ENCODE data around the gene RPL5.

Gene RPL5

DNA sequence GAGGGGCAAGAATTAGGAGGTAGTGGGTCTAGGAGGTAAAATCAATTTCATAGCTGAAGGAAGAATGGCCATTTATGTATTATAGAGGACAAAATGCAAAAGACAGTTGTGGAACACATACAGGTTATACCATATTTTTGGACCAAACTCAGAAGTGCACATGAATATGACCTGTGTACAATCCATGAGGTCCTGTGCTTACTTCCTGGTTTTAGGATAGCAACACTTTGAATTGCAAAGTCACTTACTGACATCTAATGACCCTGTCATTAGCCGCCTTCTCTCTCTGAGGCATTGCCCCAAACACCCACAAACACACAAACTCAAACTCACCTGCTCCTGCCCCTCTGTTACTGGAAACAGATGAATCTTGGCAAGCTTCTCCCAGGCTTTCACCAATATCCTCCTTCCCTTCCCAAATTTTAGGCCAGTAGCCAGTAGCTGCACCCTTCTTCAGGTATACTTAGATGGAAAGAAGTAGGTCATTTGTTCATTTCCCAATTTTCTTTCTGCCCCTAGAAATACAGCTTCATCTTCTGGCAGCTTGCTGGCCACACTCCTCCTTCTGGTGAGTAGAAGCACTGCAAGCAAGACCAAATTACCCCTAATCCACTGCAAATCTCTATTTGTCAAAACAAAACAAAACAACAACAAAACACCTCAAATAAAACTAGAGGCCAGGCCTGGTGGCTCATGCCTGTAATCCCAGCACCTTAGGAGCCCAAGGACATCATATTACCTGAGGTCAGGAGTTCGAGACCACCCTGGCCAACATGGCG, 13.7 kb upstream of the RPL5 start:
- POLR2A ChIA-PET, result no interaction called here
- TF ChIP-seq, protein P1, sequence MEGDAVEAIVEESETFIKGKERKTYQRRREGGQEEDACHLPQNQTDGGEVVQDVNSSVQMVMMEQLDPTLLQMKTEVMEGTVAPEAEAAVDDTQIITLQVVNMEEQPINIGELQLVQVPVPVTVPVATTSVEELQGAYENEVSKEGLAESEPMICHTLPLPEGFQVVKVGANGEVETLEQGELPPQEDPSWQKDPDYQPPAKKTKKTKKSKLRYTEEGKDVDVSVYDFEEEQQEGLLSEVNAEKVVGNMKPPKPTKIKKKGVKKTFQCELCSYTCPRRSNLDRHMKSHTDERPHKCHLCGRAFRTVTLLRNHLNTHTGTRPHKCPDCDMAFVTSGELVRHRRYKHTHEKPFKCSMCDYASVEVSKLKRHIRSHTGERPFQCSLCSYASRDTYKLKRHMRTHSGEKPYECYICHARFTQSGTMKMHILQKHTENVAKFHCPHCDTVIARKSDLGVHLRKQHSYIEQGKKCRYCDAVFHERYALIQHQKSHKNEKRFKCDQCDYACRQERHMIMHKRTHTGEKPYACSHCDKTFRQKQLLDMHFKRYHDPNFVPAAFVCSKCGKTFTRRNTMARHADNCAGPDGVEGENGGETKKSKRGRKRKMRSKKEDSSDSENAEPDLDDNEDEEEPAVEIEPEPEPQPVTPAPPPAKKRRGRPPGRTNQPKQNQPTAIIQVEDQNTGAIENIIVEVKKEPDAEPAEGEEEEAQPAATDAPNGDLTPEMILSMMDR (IDR thresholded peaks at IDR 0.05; ENCODE audit: control extremely low read depth, extremely low read depth, low read depth, missing control alignments), result peak; percentile 82
- CTCF ChIA-PET, result interaction anchor here (0.5 to 6.6 kb wide), 39 partner anchors 8 to 825 kb away, joined by 3 to 66 read pairs (median 4); partner anchors contain the start of genes EVI5 and RPL5
- peak; percentile 46 for DNase-seq (ENCODE audit: extremely low spot score)

DNA sequence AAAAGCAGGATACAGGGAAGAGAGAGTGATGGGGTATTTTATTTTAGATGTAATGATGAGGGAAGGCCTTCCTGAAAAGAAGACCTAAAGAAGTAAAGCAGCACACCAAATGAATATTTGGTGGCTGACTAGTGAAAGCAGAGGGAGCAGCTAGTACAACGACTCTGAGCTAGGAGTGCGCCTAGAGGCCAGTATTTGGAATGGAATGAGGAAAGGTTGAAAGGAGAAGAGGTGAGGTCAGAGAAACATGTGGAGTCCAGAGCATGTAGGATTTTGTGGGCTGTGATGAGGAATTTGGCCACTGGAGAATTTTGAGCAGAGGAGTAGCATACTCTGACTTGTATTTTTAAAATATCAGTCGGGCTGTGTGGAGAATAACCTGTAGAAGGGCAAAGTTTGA, 11.8 kb upstream of the RPL5 start:
- TF ChIP-seq, protein P1 (IDR thresholded peaks at IDR 0.05; ENCODE audit: control extremely low read depth, extremely low read depth, low read depth, missing control alignments), result no peak
- ChIA-PET POLR2A (no interaction called here), CTCF (interaction anchor here (1.1 to 6.6 kb wide), 7 partner anchors 12 to 517 kb away, joined by 3 to 66 read pairs (median 3); partner anchors contain the start of gene RPL5)
- no peak for DNase-seq (ENCODE audit: extremely low spot score)

DNA sequence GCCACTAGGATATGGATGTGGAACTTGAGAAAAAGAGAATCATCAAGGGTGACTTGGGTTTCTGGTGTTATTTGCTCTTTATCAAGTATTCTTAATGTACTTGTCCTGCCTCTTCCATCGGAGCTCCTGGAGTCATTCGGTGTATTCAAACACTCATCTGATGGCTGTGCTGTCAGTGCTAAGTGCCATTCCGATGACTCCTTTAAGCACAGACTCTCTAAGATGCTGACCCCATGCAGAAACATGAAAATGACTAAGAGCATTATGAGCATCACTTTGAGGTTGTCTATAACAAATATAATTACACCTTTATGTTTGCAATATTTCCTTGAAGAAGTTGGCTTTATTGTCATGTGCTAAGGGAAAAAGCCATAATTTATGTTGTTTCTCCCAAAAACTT, 11.3 kb upstream of the RPL5 start:
- DNase-seq (ENCODE audit: extremely low spot score), result no peak
- ChIA-PET CTCF (interaction anchor here (1.1 to 6.6 kb wide), 4 partner anchors 11 to 484 kb away, joined by 3 to 66 read pairs (median 25); partner anchors contain the start of gene RPL5), POLR2A (no interaction called here)
- TF ChIP-seq, protein P1 (IDR thresholded peaks at IDR 0.05; ENCODE audit: control extremely low read depth, extremely low read depth, low read depth, missing control alignments), result no peak

DNA sequence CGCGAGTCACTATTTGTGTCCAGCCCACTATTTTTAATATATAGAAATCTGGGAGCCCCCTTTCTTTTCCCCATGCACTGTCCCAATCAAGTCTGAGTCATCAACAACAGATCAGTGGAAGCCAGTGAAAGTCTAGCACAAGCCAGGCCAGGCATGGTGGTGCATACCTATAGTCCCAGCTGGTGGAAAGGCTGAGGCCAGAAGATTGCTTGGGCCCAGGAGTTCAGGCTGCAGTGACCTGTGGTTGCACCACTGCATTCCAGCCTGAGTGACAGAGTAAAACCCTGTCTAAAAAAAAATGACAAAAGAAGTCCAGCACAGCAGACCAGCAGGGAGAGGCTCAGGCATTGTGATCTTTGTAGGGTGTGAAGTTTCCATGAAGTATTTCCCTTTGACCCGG, 9.0 kb upstream of the RPL5 start:
- ChIA-PET POLR2A (no interaction called here), CTCF (interaction anchor here (2.4 kb wide), 1 partner anchor 9 kb away, joined by 9 read pairs; the partner anchor contains the start of gene RPL5)
- no peak for DNase-seq (ENCODE audit: extremely low spot score)
- TF ChIP-seq, protein P1 (IDR thresholded peaks at IDR 0.05; ENCODE audit: control extremely low read depth, extremely low read depth, low read depth, missing control alignments), result no peak

DNA sequence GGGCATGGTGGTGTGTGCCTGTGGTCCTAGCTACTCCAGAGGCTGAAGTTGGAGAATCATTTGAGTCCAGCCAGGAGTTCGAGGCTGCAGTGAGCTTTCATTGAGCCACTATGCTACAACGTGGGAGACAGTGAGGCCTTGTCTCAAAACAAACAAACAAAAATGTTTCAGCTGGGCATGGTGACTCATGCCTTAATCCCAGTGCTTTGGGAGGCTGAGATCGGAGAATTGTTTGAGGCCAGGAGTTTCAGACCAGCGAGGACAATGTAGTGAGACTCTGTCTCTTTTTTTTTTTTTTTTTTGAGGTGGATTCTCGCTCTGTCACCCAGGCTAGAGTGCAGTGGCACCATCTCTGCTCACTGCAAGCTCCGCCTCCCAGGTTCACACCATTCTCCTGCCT, 5.0 kb upstream of the RPL5 start:
- no peak for DNase-seq (ENCODE audit: extremely low spot score)
- TF ChIP-seq, protein P1 (IDR thresholded peaks at IDR 0.05; ENCODE audit: control extremely low read depth, extremely low read depth, low read depth, missing control alignments), result no peak
- CTCF ChIA-PET, result interaction anchor here (2.3 to 3.0 kb wide), 2 partner anchors 8 to 10 kb away, joined by 8 to 22 read pairs; no protein-coding TSS in a partner anchor
- POLR2A ChIA-PET, result no interaction called here

DNA sequence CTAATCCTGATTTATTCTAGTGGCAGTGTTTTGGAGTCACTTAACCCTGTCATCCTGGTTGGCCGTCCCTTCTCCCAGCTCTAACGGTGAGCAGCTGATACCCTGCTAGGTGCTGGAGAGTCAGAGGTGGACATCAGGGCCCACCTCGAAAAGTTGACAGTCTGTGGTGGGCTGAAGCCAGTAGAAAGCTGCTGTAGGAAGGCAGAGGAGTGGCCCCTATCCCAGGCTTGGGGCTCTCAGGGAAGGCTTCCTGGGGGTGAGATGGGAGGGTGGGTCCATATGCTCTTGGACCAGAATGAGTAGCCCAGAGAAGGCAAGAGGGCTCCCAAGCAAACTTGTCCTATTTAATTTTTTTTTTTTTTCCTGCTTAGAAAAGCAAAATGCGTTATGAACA, 475 bp upstream of the RPL5 start:
- TF ChIP-seq, protein P1 (IDR thresholded peaks at IDR 0.05; ENCODE audit: control extremely low read depth, extremely low read depth, low read depth, missing control alignments), result no peak
- ChIA-PET POLR2A (interaction anchor here (1.3 kb wide), 2 partner anchors 12 to 75 kb away, joined by 3 to 4 read pairs; no protein-coding TSS in a partner anchor), CTCF (interaction anchor here (0.6 to 3.3 kb wide), 21 partner anchors 9 to 346 kb away, joined by 3 to 47 read pairs (median 4); partner anchors contain the start of genes DIPK1A, EVI5 and GFI1)
- DNase-seq (ENCODE audit: extremely low spot score), result peak; percentile 29

Measured in GM10248 (cell line).